Endothelial cell (in vitro differentiated cells): ENCODE measurements around the gene AK3. TPM values are rescaled to one million over a fixed set of nuclear protein-coding genes. Genes with fewer than 3 reads are reported as not detected.
A peak's percentile ranks its signal among the peaks of the same experiment; 100 is the strongest.

Experiments used
- DNase-seq: peaks from one replicate; pipeline ENCODE4 v3.0.0; 2021; ENCODE audit warnings: low spot score
- H3K27ac Mint-ChIP-seq: one replicate; pipeline ENCODE4 v1.8.0; 2021; ENCODE audit warnings: mixed read lengths, inconsistent platforms; ENCODE audit not compliant: unreplicated experiment
- H3K27me3 Mint-ChIP-seq: one replicate; pipeline ENCODE4 v1.8.0; 2021; ENCODE audit warnings: mild to moderate bottlenecking, moderate library complexity, mixed read lengths, inconsistent platforms; ENCODE audit not compliant: unreplicated experiment
- H3K36me3 Mint-ChIP-seq: one replicate; pipeline ENCODE4 v1.8.0; 2021; ENCODE audit warnings: mild to moderate bottlenecking, low read depth, mixed read lengths, inconsistent platforms; ENCODE audit not compliant: unreplicated experiment
- H3K4me1 Mint-ChIP-seq: one replicate; pipeline ENCODE4 v1.8.0; 2021; ENCODE audit warnings: mild to moderate bottlenecking, mixed read lengths, inconsistent platforms; ENCODE audit not compliant: unreplicated experiment
- H3K4me3 Mint-ChIP-seq: one replicate; pipeline ENCODE4 v1.8.0; 2021; ENCODE audit warnings: mild to moderate bottlenecking, mixed read lengths, inconsistent platforms; ENCODE audit not compliant: unreplicated experiment
- H3K9me3 Mint-ChIP-seq: one replicate; pipeline ENCODE4 v1.8.0; 2021; ENCODE audit warnings: mixed read lengths, inconsistent platforms; ENCODE audit not compliant: unreplicated experiment
- CTCF ChIP-seq: fragments of 200-600 bp; sonication (generic); IDR thresholded peaks from one replicate; pipeline ENCODE4 v1.5.0; 2021; ENCODE audit warnings: antibody characterized with exemption; ENCODE audit not compliant: unreplicated experiment
- total RNA-seq: library from RNA; stranded (reverse); fragmentation: NEBNext Ultra II Directional; extraction: Animal tissue kit (Norgen Biotek cat#: 25700); gene quantifications from one replicate; pipeline ENCODE4 v1.2.1, GENCODE V29; 2021; ENCODE audit not compliant: unreplicated experiment

AK3 gene
- total RNA-seq, 1 donor from 2014 or later, result 29.2 TPM

DNA sequence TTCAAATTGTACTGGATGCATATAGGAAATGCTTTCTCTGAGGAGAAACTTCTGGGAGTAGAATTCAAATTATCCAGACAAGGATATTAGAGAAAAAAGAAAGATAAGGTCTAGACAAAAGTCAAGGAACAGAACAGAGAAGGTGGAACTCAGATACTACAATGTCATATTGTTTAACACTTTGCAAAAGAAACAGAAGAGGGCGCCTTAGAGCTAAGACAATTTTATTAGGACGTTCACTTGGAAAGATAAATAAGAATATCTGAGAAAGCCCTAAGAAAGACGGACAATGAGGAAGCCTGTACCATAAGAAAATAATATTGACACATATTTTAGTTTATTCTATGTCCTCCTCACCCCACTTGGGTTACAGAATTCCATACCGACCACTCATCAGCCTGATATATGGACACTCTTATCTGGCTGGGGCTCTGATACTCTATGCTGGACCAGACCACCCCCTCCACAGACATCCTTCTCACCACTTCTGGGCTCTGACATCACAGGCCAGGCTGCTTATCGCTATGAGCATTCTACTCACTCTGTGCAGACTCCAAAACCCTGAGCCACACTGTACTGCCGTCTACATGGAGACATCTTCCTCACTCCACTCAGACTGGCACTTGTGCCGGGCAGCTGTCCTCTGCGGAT lies 9.1 kb upstream of the AK3 start:
- H3K27me3 Mint-ChIP-seq, result no peaks in the 10 kb centered on the region
- no peak for DNase-seq
- H3K36me3 Mint-ChIP-seq, result no peaks in the 10 kb centered on the region
- no peaks in the 10 kb centered on the region for H3K9me3 Mint-ChIP-seq
- H3K4me1 Mint-ChIP-seq, result peaks cover 3% of the 10 kb centered on the region
- H3K4me3 Mint-ChIP-seq, result no peak overlapping the region
- no peak overlapping the region for H3K27ac Mint-ChIP-seq
- peak; percentile 26 for TF ChIP-seq CTCF

- Mint-ChIP-seq H3K4me3 (no peak overlapping the region), H3K4me1 (no peaks in the 10 kb centered on the region), H3K36me3 (no peaks in the 10 kb centered on the region), H3K27ac (no peak overlapping the region), H3K27me3 (no peaks in the 10 kb centered on the region), H3K9me3 (no peaks in the 10 kb centered on the region)
- no peak for DNase-seq
- no peak for TF ChIP-seq CTCF
Measured at GRCh38 chr9:4748612-4749011, 7.6 kb upstream of the AK3 start.

DNA sequence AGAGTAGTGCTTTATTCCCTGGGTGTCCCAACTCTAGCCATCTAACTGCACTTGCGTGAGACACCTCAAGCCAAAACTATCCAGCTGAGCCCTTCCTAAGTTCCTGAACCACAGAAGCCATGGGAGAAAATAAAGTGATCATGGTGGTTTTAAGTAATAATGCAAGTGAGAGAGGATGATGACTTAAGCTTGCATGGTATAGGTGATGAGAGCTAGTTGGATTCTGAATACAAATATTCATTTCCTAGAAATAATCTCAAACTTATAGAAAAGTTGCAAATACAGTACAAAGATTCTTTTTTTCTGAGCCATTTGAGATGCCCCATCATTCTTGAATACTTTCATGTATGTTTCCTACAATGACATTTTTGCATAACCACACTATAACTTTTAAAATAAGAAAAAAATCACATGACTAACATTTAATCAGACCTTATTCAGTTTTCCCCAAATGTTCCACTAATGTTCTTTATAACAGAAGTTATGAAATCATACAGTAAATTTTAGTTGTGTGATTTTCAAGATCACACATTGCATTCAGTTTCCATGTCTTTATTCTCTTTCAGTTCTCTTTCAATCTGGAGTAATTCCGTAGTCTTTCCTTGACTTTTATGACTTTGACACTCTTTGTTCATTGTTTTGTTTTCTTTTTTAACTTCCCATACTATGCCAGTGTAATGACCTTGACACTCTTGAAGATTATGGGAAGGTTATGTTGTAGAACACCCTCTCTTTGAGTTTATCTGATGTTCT lies 5.5 kb upstream of the AK3 start:
- Mint-ChIP-seq H3K27me3 (no peaks in the 10 kb centered on the region), H3K4me3 (no peak overlapping the region), H3K27ac (no peak overlapping the region), H3K36me3 (no peaks in the 10 kb centered on the region), H3K4me1 (no peaks in the 10 kb centered on the region), H3K9me3 (no peaks in the 10 kb centered on the region)
- DNase-seq, result no peak
- TF ChIP-seq CTCF, result no peak

DNA sequence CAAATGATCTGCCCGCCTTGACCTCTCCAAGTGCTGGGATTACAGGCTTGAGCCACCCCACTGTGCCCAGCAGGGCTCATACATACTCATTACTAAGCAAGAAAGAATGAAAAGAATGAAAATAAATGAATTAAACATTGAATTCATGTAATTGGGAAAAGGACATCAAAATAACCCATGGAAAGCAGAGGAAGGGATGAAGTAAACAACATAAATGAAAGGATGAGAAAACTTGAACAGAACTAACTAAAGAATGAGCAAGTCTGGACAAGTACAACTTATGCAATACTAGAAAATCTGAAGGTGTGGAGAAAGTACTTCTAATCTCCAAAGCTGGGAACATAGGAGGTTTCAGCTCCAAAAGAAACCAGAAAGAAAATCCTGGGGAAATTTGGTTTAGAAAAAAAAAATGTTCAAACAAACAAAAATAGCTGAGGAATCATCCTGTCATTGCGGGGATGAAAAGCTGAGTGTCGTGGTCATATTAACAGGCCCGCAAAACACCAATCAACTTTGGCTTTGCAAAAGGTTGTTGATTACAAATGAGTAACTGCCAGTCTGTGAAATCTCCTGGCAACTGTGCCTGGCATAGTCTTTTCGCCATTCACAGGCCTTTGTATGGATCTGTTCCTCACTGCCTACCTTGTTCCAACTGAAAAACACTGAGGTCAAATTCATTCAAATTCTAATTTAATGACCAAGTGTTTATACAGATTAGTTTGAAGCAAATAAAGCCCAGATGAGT lies 2.3 kb upstream of the AK3 start:
- Mint-ChIP-seq H3K4me3 (no peak overlapping the region), H3K27me3 (peaks cover 5% of the 10 kb centered on the region), H3K4me1 (peaks cover 9% of the 10 kb centered on the region), H3K27ac (no peak overlapping the region), H3K9me3 (no peaks in the 10 kb centered on the region), H3K36me3 (peaks cover 4% of the 10 kb centered on the region)
- no peak for DNase-seq
- TF ChIP-seq CTCF, result no peak
